ENCODE results near the gene ANP32E.

The ANP32E gene

DNA sequence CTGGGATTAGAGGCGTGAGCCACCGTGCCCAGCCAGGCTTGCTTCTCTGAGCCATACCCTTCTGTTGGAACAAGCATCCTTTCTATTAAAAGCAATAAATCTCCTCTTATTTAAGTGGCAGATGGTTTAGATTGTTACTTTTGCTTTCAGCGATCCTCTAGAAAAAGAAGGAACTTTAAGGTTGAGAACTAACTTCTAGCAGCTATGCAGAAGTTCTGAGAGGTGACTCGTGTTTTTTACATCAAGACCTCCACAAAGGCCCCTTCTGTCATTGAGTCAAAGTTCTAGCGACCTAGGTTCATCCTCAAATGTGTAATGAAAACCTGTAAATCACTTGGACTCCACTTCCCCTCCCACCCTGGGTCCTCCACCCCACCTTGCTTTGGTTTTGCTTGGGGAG lies 55.4 kb downstream of the ANP32E start:
- no peak for DNase-seq (ENCODE audit: extremely low read depth, low read depth)
- no peak overlapping the region for H3K4me3 ChIP-seq (replicated peaks; ENCODE audit: low read depth, low read length)
- TF ChIP-seq, protein P1, sequence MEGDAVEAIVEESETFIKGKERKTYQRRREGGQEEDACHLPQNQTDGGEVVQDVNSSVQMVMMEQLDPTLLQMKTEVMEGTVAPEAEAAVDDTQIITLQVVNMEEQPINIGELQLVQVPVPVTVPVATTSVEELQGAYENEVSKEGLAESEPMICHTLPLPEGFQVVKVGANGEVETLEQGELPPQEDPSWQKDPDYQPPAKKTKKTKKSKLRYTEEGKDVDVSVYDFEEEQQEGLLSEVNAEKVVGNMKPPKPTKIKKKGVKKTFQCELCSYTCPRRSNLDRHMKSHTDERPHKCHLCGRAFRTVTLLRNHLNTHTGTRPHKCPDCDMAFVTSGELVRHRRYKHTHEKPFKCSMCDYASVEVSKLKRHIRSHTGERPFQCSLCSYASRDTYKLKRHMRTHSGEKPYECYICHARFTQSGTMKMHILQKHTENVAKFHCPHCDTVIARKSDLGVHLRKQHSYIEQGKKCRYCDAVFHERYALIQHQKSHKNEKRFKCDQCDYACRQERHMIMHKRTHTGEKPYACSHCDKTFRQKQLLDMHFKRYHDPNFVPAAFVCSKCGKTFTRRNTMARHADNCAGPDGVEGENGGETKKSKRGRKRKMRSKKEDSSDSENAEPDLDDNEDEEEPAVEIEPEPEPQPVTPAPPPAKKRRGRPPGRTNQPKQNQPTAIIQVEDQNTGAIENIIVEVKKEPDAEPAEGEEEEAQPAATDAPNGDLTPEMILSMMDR (IDR thresholded peaks at IDR 0.05; ENCODE audit: low read depth, low read length, missing control alignments), result no peak

DNA sequence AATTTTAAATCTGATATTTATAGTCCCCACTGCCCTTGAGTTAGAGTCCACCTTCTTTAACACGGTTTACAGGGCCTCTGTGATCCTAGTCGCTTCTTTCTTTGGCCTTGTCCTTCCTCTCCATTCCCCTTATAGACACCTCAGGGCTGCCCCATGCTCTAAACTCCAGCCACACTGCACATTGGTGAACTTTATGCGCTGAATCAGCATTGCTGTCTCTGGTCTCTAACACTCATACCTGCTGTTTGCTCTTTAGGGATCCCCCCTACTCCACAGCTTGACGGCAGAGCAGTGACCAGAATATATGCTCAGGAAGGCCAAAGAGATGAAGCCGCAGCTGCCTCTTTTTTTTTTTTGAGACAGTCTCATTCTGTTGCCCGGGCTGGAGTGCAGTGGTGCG lies 56.0 kb downstream of the ANP32E start:
- no peak overlapping the region for H3K4me3 ChIP-seq (replicated peaks; ENCODE audit: low read depth, low read length)
- DNase-seq (ENCODE audit: extremely low read depth, low read depth), result no peak
- TF ChIP-seq, protein P1 (IDR thresholded peaks at IDR 0.05; ENCODE audit: low read depth, low read length, missing control alignments), result no peak

DNA sequence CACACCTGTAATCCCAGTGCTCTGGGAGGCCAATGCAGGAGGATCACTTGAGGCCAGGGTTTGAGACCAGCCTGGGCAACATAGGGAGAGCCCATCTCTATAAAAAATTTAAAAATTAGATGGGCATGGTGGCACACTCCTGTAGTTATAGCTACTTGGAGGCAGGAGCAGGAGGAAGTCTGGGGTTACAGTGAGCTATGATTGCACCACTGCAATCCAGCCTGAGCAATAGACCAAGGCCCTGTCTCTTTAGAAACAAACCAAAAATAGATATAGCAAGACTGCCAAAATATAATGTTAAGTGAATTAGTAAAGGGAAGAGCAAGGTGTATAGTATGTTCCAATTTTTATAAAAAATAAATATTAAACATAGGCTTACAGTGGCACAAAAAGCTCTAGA lies 57.4 kb downstream of the ANP32E start:
- TF ChIP-seq, protein P1 (IDR thresholded peaks at IDR 0.05; ENCODE audit: low read depth, low read length, missing control alignments), result no peak
- H3K4me3 ChIP-seq (replicated peaks; ENCODE audit: low read depth, low read length), result no peak overlapping the region
- DNase-seq (ENCODE audit: extremely low read depth, low read depth), result no peak

DNA sequence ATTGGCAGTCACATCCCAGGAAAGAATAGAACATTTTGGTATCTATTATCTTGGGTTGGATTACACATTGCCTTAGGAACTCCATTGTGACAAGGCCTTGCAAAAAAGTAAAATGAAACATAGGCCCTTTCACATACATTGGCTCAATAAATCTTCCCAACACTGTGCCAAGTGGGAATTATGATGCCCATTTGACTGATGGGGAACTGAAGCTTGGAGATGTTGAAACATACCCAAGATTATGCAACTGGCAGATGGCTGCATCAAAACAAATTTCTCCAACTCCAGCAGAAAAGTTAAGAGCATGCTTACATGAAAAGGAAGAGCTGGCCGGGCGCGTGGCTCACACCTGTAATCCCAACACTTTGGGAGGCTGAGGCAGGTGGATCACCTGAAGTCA lies 59.3 kb downstream of the ANP32E start:
- no peak overlapping the region for H3K4me3 ChIP-seq (replicated peaks; ENCODE audit: low read depth, low read length)
- DNase-seq (ENCODE audit: extremely low read depth, low read depth), result no peak
- TF ChIP-seq, protein P1 (IDR thresholded peaks at IDR 0.05; ENCODE audit: low read depth, low read length, missing control alignments), result no peak

DNA sequence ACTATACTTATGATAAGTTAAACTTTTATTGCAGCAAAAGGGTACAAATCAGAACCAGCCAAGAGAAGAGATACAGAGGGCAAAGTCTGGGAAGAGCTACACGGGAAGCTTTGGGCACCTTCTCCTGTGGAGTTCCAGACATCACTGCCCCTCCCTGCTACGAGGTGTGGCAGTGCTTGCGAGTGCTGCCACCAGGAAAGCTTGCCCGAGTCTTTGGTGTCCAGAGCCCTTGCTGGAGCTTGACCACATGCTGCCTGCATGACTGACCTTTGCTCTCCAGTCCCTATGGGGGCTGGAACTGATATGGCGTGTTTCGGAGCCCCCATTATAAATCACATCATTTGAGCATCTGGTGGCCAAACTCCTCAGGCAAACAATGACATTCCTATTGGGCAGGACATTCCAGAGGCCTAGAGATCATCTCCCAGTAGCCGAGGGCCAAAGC lies 62.7 kb downstream of the ANP32E start:
- no peak overlapping the region for H3K4me3 ChIP-seq (replicated peaks; ENCODE audit: low read depth, low read length)
- TF ChIP-seq, protein P1 (IDR thresholded peaks at IDR 0.05; ENCODE audit: low read depth, low read length, missing control alignments), result no peak
- DNase-seq (ENCODE audit: extremely low read depth, low read depth), result no peak

DNA sequence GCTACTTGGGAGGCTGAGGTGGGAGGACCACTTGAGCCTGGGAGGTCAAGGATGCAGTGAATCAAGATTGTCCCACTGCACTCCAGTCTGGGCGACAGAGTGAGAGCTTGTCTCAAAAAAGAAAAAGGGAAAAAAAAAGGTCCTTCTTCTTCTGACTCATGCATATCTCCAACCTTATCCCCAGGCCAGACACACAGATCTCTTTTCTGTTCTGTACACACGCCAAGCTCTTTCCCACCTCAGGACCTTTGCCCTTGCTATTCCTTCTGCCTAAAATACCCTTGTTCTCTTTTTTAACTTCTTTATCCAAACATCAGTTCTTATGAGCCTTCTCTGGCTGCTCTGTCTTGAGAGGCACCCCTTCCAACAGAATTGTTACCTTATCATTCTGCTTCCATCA lies 64.1 kb downstream of the ANP32E start:
- TF ChIP-seq, protein P1 (IDR thresholded peaks at IDR 0.05; ENCODE audit: low read depth, low read length, missing control alignments), result no peak
- DNase-seq (ENCODE audit: extremely low read depth, low read depth), result no peak
- H3K4me3 ChIP-seq (replicated peaks; ENCODE audit: low read depth, low read length), result no peak overlapping the region

DNA sequence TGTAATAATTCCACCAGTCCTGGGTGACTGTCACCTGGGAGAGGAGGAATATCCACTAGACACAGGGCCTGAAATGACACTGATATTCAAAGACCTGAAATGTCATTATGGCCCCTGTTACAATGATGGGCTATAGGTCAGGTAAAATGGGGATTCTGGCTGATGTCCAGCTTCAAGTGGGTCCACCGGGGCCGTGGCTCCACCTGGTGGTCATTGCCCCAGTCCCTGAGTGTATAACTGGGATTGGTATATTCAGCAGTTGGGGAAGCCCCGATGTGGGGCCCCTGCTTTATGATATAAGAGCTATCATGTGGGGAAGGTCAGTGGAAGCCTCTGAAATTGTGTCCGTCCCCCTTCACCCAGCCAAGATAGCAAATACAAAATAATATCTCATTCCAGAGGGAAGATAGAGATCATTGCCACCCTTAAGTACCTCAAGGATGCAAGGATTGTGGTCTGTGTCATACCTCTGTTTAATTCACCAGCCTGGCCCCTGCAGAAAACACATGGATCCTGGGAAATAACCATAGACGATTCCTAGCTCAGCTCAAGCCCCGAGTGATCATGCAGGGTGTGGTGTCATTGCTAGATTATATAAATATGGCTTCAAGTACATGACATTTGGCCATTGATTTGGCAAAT lies 66.8 kb downstream of the ANP32E start:
- no peak for DNase-seq (ENCODE audit: extremely low read depth, low read depth)
- TF ChIP-seq, protein P1 (IDR thresholded peaks at IDR 0.05; ENCODE audit: low read depth, low read length, missing control alignments), result peak; percentile 89

More for the DNA sequence above, 66.8 kb downstream of the ANP32E start:
- no peak overlapping the region for H3K4me3 ChIP-seq (replicated peaks; ENCODE audit: low read depth, low read length)
